HepG2 (cell line): Measurements from ENCODE around the gene FCN3. TPM values are rescaled to one million over a fixed set of nuclear protein-coding genes. Genes with fewer than 3 reads are reported as not detected.

Experiments
- CEBPZ ChIP-seq: IDR thresholded peaks from 2 replicates; pipeline ENCODE4 v1.6.1; 2012; ENCODE audit warnings: low read length, improper control_type of control experiment
- MBNL3 ChIP-seq: fragments of 250-450 bp; sonication (Bioruptor Pico); conservative IDR thresholded peaks from 2 replicates; pipeline ENCODE4 v1.8.0; 2022; ENCODE audit warnings: mild to moderate bottlenecking, inconsistent platforms
- MED13 ChIP-seq: sonication (generic); formaldehyde crosslinking; IDR thresholded peaks from 2 replicates; pipeline ENCODE4 v1.5.0; 2020; ENCODE audit warnings: missing genetic modification reagents
- TFDP1 ChIP-seq: IDR thresholded peaks from 2 replicates; pipeline ENCODE4 v1.6.1; 2016; ENCODE audit warnings: missing compliant biosample characterization, missing genetic modification reagents, borderline replicate concordance
- U2AF2 ChIP-seq: fragments of 200-400 bp; formaldehyde crosslinking; IDR thresholded peaks from 2 replicates; pipeline ENCODE4 v1.6.1; 2017; ENCODE audit warnings: low read depth, mild to moderate bottlenecking, low read length
- ZHX2 ChIP-seq, 2 experiments: sonication (generic) in 1 of 2; formaldehyde crosslinking in 1 of 2; IDR thresholded peaks; 2 replicates each; pipeline versions ENCODE4 v1.6.1 to v1.9.0; 2014 to 2022; ENCODE audit warnings: antibody characterized with exemption in 1 of 2, borderline replicate concordance in 1 of 2, inconsistent platforms in 1 of 2, low read depth in 1 of 2, missing genetic modification reagents in 1 of 2
- ZKSCAN8 ChIP-seq: IDR thresholded peaks from 2 replicates; pipeline ENCODE4 v1.6.1; 2016; ENCODE audit warnings: borderline replicate concordance, missing genetic modification reagents, missing compliant biosample characterization
- ZNF281 ChIP-seq: sonication (generic); formaldehyde crosslinking; IDR thresholded peaks from 2 replicates; pipeline ENCODE4 v1.4.0; 2020; ENCODE audit warnings: missing genetic modification reagents, borderline replicate concordance
- ZNF296 ChIP-seq: sonication (generic); formaldehyde crosslinking; conservative IDR thresholded peaks from 2 replicates; pipeline ENCODE4 v1.5.0; 2020; ENCODE audit warnings: mild to moderate bottlenecking, missing genetic modification reagents
- ZNF414 ChIP-seq: sonication (generic); formaldehyde crosslinking; IDR thresholded peaks from 2 replicates; pipeline ENCODE4 v1.5.0; 2020; ENCODE audit warnings: missing genetic modification reagents
- ZNF572 ChIP-seq: sonication (generic); formaldehyde crosslinking; IDR thresholded peaks from 2 replicates; pipeline ENCODE4 v1.5.1; 2020; ENCODE audit warnings: mild to moderate bottlenecking, missing genetic modification reagents
- ZNF597 ChIP-seq: sonication (generic); formaldehyde crosslinking; IDR thresholded peaks from 2 replicates; pipeline ENCODE4 v1.5.0; 2020; ENCODE audit warnings: missing genetic modification reagents
- polyA plus RNA-seq, 8 experiments: library from polyadenylated mRNA; depleted of rRNA in 3 of 8; stranded (reverse) in 7 of 8; unstranded in 1 of 8; fragments of >200 nt; fragmentation: Illumina TruSeq in 4 of 8; extraction: Trizol in 4 of 8; gene quantifications; 2 replicates each; pipeline versions ENCODE4 v1.2.1 to v1.2.3, GENCODE V29; 2011 to 2016; ENCODE audit warnings: low read depth in 4 of 8, missing spikeins in 1 of 8, mixed read lengths in 1 of 8; ENCODE audit not compliant: insufficient read depth in 1 of 8
- total RNA-seq, 5 experiments: library from RNA; depleted of rRNA; stranded (reverse); fragments of >200 nt; fragmentation: Illumina TruSeq; extraction: Trizol; gene quantifications; 2 replicates each; pipeline ENCODE4 v1.2.3, GENCODE V29; 2016; ENCODE audit warnings: low read depth in 1 of 5

The FCN3 gene
- total and polyA plus RNA-seq, 2 of the 13 experiments (the other 11 are each of a cell fraction or from before 2014, with no cell fraction given): not detected

GRCh38 chr1:27357281-27358037, 17.2 kb downstream of the FCN3 start (continued):
- no peak for TF ChIP-seq ZHX2 (IDR thresholded peaks at IDR 0.05; ENCODE audit: low read depth)
- TF ChIP-seq ZHX2 (CRISPR knock-in tag; IDR thresholded peaks at IDR 0.05; ENCODE audit: borderline replicate concordance): no peak
- no peak for TF ChIP-seq CEBPZ
- TF ChIP-seq ZNF296 (CRISPR knock-in tag): no peak
- TF ChIP-seq MED13: no peak
- TF ChIP-seq ZNF281 (CRISPR knock-in tag): no peak
- no peak for TF ChIP-seq U2AF2
- no peak for TF ChIP-seq ZKSCAN8 (CRISPR knock-in tag)
- no peak for TF ChIP-seq ZNF572 (CRISPR knock-in tag)
- TF ChIP-seq MBNL3: no peak
- TF ChIP-seq ZNF597 (CRISPR knock-in tag): no peak
- no peak for TF ChIP-seq TFDP1 (CRISPR knock-in tag)
- no peak for TF ChIP-seq ZNF414 (CRISPR knock-in tag)
